ENCODE results near the gene TXNDC15.

DNA sequence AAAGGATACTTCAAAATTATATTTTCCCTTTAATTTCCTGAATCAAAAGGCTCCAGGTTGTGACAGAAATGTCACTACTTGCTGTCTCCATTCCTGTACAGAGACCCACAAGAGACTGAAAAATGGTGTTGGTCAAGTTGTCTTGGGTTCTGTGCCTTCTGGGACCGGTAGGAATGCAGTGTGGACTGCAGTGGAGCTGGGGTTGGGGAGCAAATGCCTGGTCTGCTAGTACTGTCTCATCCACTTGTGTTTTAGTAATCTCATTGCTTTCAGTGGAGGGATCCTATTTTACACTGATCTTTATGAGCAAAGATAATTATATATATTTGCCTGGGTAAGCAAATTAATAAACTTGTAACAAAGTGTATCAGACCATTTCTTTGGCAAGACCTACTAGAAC is 69.4 kb downstream of the TXNDC15 start:
- TF ChIP-seq, protein P1, sequence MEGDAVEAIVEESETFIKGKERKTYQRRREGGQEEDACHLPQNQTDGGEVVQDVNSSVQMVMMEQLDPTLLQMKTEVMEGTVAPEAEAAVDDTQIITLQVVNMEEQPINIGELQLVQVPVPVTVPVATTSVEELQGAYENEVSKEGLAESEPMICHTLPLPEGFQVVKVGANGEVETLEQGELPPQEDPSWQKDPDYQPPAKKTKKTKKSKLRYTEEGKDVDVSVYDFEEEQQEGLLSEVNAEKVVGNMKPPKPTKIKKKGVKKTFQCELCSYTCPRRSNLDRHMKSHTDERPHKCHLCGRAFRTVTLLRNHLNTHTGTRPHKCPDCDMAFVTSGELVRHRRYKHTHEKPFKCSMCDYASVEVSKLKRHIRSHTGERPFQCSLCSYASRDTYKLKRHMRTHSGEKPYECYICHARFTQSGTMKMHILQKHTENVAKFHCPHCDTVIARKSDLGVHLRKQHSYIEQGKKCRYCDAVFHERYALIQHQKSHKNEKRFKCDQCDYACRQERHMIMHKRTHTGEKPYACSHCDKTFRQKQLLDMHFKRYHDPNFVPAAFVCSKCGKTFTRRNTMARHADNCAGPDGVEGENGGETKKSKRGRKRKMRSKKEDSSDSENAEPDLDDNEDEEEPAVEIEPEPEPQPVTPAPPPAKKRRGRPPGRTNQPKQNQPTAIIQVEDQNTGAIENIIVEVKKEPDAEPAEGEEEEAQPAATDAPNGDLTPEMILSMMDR (IDR thresholded peaks at IDR 0.05): no peak
- TF ChIP-seq POLR2A (IDR thresholded peaks at IDR 0.05): no peak

Measured in adrenal gland (tissue), 5 donors.